Measurements from ENCODE around the gene RPA1.
"Not testable (repeated sequence)": the region's sequence is repeated elsewhere in the genome, so short reads cannot be mapped to it uniquely, and the experiment has no call there.

Gene RPA1

GRCh38 chr17:1820528-1821252 lies 9.1 kb upstream of the RPA1 start:
- DNase-seq = no peak

- DNase-seq = no peak
Measured at GRCh38 chr17:1829216-1829591, 601 bp upstream of the RPA1 start.

- peak; percentile 37 for DNase-seq
Measured at GRCh38 chr17:1830288-1830687, 483 bp downstream of the RPA1 start.

DNA sequence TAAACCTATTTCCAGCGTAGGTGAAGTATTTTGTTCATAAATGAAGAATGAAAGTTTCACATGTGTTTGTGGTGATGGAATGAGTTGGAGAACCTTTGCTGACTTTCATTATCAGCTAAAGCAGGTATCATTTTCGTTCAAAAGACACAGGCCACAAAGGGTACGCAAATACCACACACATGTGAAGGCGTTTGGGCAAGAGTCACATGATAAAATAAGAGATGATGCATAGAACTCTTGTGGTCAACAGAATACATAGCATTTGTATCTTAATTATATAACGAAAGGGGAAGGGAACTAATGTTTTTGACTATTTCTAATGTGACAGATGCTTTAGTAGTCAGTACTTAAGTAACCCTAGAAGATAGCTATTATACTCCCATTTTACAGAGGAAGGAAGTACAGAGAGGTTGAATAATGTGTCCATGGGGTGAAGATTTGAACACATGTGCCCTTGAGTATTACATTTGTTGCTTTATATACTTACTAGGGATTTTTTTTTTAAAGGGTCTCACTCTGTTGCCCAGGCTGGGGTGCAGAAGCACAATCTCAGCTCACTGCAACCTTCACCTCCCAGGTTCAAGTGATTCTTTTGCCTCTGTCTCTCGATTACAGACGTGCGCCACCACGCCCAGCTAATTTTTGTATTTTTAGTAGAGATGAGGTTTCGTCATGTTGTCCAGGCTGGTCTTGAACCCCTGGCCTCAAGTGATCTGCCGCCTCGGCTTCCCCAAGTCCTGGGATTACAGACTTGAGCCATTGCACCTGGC lies 4.8 kb downstream of the RPA1 start:
- peak; percentile 55 for DNase-seq

DNA sequence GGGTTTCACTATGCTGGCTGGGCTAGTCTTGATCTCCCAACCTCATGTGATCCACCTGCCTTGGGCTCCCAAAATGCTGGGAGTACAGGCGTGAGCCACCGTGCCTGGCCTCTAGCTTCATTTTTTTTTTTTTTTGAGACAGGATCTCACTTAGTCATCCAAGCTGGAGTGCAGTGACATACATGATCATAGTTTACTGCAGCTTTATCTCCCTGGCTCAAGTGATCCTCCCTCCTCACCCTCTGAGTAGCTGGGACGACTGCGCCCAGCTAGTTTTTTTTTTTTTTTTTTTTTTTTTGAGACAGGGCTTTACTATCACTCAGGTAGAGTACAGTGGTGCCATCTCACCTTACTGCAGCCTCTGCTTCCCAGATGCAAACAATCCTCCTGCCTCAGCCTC lies 9.7 kb downstream of the RPA1 start:
- no peak for DNase-seq

DNA sequence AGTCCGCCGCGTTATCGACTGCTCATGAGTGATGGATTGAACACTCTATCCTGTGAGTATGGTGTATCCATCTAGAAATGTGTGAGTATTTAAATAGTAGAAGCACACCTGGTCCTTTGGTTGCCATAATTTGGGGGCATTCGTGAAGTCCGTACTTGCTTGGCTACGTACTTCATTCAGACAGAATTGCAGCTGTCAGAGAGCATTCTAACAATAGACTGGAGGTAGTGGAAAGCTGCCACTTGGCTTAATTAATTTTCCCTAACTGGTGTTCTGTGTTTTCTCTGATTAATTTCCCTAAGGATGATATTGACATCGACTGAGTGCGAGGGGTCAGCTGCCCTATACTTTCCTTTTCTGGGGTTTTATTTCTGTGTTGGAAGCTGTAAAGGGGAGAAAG lies 14.1 kb downstream of the RPA1 start:
- DNase-seq = no peak

DNA sequence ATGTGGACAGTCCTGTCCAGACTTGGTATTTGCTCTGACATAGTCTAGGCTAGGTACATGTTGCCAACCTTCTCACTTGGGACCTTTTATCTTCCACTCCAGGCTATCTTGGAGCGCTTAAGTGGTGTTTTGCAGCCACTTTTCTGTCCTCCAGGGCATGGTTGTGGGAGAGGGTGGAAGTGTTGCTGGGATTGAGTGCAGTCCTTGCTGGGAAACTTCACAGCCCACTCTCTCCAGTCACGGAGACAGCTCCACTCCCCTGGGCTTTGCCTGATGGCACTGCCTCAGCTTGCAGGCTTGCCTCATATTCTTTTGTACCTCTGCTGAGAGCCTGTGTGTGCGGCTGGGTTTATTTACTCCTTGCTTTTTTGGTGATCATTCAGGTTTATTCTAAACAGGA lies 17.4 kb downstream of the RPA1 start:
- no peak for DNase-seq

DNA sequence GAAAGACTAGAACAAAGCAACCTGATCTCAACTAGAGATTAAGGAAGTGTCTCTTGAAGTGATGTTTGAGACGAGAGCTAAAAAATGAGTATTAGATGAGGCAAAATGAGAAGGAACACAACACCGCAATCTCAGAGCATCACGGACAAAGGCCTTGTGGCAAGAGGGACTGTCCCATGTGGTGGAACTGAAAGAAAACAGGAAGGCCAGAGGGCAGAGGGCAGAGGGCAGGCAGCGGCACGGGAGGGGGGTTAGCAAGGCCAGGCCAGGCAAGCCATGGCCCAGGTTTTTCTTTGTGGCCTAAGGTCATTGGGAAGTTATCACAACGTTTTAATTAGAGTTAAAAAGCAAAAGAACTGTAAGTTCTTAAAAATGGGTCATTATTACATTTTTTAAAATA lies 22.5 kb downstream of the RPA1 start:
- DNase-seq = no peak

DNA sequence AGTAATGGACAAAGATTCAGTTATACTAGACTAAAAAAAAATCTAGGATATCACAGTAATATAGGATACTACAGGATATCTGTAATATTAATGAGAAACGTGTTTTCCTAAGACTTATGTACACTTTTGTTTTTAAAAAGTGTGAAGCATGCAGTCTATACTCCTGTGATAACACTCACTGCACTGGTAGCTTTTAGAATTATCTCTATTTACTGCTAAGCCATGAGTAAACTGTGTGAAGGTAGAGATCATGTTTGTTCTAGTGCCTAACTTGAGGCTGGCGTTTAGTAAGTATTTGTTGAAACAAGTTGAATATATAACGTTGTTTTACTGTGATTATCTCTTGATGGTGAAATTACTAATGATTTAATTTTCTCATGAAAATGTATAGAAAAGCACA lies 23.9 kb downstream of the RPA1 start:
- DNase-seq = no peak

- DNase-seq = not testable (repeated sequence)
Measured at GRCh38 chr17:1856462-1856861, 26.7 kb downstream of the RPA1 start.

GRCh38 chr17:1860978-1861377 lies 31.2 kb downstream of the RPA1 start:
- DNase-seq = no peak

DNA sequence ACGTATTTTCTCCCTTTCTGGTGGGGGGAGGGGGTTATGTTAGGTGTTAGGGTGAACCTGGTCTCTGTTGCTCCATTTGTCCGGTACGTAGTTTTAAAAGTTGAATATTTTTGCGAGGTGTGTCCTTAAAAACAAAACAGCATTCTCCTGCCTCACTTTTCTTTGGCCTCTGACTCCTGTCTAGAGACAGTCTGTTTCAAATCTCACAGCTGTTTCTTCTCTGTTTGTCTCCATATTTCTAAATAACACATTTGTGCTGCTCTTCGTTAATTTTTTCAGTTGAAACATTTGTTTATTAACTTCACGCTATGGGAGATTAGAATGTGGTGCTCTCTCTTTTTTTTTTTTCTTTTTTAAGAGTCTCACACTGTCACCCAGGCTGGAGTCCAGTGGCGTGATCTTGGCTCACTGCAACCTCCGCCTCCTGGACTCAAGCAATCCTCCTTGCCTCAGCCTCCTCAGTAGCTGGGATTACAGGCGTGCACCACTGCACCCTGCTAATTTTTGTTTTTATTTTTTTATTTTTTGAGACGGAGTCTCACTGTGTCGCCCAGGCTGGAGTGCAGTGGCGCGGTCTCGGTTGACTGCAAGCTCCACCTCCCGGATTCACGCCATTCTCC lies 31.7 kb downstream of the RPA1 start:
- DNase-seq = no peak

- DNase-seq = peak; percentile 53
Measured at GRCh38 chr17:1865252-1866037, 35.6 kb downstream of the RPA1 start.

DNA sequence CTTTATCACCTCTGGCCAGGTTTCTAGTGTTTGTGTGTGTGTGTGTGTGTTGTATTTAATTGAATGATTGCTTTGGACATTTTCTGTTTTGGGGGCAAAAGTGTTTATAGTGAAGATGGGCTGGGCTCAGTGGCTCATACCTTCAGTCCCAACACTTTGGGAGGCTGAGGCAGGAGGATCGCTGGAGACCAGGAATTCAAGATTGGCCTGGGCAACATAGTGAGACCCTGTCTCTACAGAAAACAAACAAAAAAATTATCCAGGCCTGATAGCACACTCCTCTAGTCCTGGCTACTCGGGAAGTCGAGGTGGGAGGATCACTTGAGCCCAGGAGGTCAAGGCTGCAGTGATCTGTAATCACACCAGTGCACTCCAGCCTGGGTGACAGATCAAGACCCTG lies 37.5 kb downstream of the RPA1 start:
- DNase-seq = no peak

DNA sequence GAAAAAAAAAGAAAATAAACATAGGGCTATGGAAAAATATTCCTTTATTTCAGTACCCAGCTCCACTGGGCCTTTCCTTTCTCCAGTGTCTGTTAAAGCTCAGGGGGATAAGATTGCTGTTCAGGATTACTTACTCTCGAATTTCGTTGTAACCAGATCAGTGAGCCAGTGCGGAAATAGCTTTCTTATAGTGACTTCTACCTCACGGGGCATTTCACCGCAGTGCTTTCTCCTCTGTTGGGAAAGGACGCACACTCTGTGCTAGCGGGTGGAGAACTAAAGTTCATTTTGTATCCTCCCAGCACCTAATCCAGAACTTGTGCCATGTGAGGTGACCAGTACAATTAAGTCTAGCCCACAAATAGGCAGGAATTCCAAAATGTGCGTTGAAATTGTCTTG lies 38.3 kb downstream of the RPA1 start:
- DNase-seq = no peak

GRCh38 chr17:1870592-1870991 lies 40.8 kb downstream of the RPA1 start:
- DNase-seq = no peak

- DNase-seq = no peak
Measured at GRCh38 chr17:1871756-1872155, 42.0 kb downstream of the RPA1 start.

DNA sequence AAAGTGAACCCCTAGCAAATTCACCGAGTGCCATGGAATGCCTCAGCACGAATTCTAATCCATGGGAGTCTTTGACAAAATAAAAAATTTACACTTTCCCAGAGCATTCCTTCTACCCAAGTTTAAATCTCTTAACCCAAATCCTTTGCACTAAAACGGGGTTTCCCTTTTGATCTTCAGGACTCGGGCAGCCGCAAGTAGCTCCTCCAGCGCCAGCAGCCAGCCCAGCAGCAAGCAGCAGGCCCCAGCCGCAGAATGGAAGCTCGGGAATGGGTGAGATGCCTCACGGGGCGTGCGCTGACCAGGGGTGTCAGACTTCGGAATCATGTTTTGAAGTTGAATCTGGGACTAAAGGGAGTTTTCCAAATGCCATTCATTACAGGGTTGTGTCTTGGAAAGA lies 42.4 kb downstream of the RPA1 start:
- no peak for DNase-seq

GRCh38 chr17:1872976-1873375 lies 43.2 kb downstream of the RPA1 start:
- peak; percentile 28 for DNase-seq

DNA sequence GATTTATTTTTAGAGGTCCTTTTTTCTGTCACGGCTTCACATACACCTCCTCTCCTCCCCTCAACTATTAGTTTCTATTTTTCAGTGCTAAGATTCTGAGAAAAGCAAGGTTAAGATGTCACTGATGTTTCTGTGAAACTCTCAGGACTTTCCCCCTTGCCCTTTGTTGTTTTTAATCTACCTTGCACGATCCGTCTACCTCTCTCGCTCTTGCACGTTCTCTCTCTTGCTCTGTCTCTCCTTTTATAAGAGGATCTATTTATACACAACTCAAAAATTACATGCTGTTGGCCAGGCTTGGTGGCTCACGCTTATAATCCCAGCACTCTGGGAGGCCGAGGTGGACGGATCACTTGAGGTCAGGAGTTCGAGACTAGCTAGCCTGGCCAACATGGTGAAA lies 43.6 kb downstream of the RPA1 start:
- DNase-seq = no peak

- DNase-seq = no peak
Measured at GRCh38 chr17:1875597-1875996, 45.8 kb downstream of the RPA1 start.

GRCh38 chr17:1878419-1879121 lies 48.8 kb downstream of the RPA1 start:
- DNase-seq = no peak

Data from stimulated activated CD4-positive, alpha-beta T cell treated with anti-CD3 and anti-CD28 coated beads, Interleukin-15, amount 100 ng/mL, for 24 hours (primary cell).